GM12878 (cell line): Measurements from ENCODE around the gene RBPJL. TPM values are rescaled to one million over a fixed set of nuclear protein-coding genes. Genes with fewer than 3 reads are reported as not detected.

Source experiments
- ATAC-seq: fragments of 200-7000 bp; cut with Tn5 transposase; 3 replicates; pipeline ENCODE4 v1.9.1; 2020; ENCODE audit warnings: mild to moderate bottlenecking, moderate library complexity
- BruUV-seq: library from RNA; stranded (reverse); fragments of 400-500 nt; replicated peaks from 2 replicates; lab custom pipeline; 2021; lab: Mats Ljungman, UMichigan
- CTCF ChIA-PET: fragments of 300-600 bp; sonication (Branson Sonifier 250); formaldehyde crosslinking; extraction: SDS; loops from one replicate; lab custom pipeline; 2021; ENCODE audit warnings: inconsistent platforms; lab: Yijun Ruan, JAX
- POLR2A ChIA-PET: fragments of 350-600 bp; formaldehyde crosslinking; extraction: SDS; loops from one replicate; lab custom pipeline; 2021; ENCODE audit warnings: inconsistent platforms; lab: Charles Lee
- RAD21 ChIA-PET: fragments of 300-600 bp; sonication (Branson Sonifier 250); formaldehyde crosslinking; loops from one replicate; lab custom pipeline; 2023; ENCODE audit warnings: antibody characterized with exemption; ENCODE audit not compliant: unreplicated experiment; lab: Charles Lee
- SMC1A ChIA-PET: fragments of 300-600 bp; sonication (Branson Sonifier 250); formaldehyde crosslinking; loops from one replicate; lab custom pipeline; 2023; ENCODE audit not compliant: unreplicated experiment, uncharacterized antibody; lab: Charles Lee
- DNase-seq: peaks from one replicate; pipeline ENCODE4 v3.0.0-alpha.2; 2011; ENCODE audit warnings: low read depth, low spot score
- FAIRE-seq: peaks from 3 replicates; lab custom pipeline; 2011; peaks lifted over from hg19 to GRCh38; lab: Jason Lieb, UNC
- H2AFZ ChIP-seq: 2 replicates; pipeline ENCODE4 v1.6.0; 2011; ENCODE audit warnings: low read depth, low read length, control low read depth; ENCODE audit not compliant: control insufficient read depth
- H3K27ac ChIP-seq: 2 replicates; pipeline ENCODE4 v1.5.1; 2011; ENCODE audit warnings: control low read depth; ENCODE audit not compliant: control insufficient read depth, insufficient read depth
- H3K27me3 ChIP-seq, 2 experiments: replicated peaks in 1 of 2; 2 replicates each; pipeline versions ENCODE4 v1.6.0 to v1.6.1; 2011; ENCODE audit warnings: low read length in 1 of 2; ENCODE audit not compliant: control insufficient read depth in 2 of 2, insufficient read depth in 2 of 2
- H3K36me3 ChIP-seq, 2 experiments: 2 replicates each; pipeline ENCODE4 v1.5.1; 2011; ENCODE audit warnings: low read length in 1 of 2; ENCODE audit not compliant: control insufficient read depth in 2 of 2, insufficient read depth in 2 of 2
- H3K4me1 ChIP-seq: 2 replicates; pipeline ENCODE4 v1.6.1; 2011; ENCODE audit warnings: mild to moderate bottlenecking, low read length, moderate library complexity, mixed read lengths; ENCODE audit not compliant: control insufficient read depth, insufficient read depth
- H3K4me2 ChIP-seq: 2 replicates; pipeline ENCODE4 v1.6.0; 2011; ENCODE audit warnings: control low read depth; ENCODE audit not compliant: control insufficient read depth, insufficient read depth
- H3K4me3 ChIP-seq: fragments of 200-600 bp; sonication (generic); 2 replicates; pipeline ENCODE4 v1.5.1; 2016
- H3K79me2 ChIP-seq: 2 replicates; pipeline ENCODE4 v1.6.0; 2011; ENCODE audit warnings: low read length; ENCODE audit not compliant: control insufficient read depth, insufficient read depth
- H3K9ac ChIP-seq: 2 replicates; pipeline ENCODE4 v1.8.0; 2011; ENCODE audit warnings: low read length, control low read depth, mixed read lengths; ENCODE audit not compliant: control insufficient read depth, insufficient read depth
- H3K9me3 ChIP-seq: replicated peaks from 3 replicates; pipeline ENCODE4 v1.5.1; 2011; ENCODE audit warnings: mild to moderate bottlenecking, low read length; ENCODE audit not compliant: control insufficient read depth, insufficient read depth
- H4K20me1 ChIP-seq: 2 replicates; pipeline ENCODE4 v1.6.0; 2011; ENCODE audit not compliant: control insufficient read depth, insufficient read depth
- BHLHE40 ChIP-seq, 2 experiments: fragments of 450-650 bp in 1 of 2; IDR thresholded peaks; 2 replicates each; pipeline ENCODE4 v1.6.1; 2011 to 2017; ENCODE audit warnings: low read depth in 2 of 2, borderline replicate concordance in 1 of 2, improper control_type of control experiment in 1 of 2, low read length in 1 of 2, mild to moderate bottlenecking in 1 of 2
- BRCA1 ChIP-seq: IDR thresholded peaks from 2 replicates; pipeline ENCODE4 v1.6.1; 2011; ENCODE audit warnings: low read depth, low read length, improper control_type of control experiment
- CBX5 ChIP-seq: sonication (generic); IDR thresholded peaks from 2 replicates; pipeline ENCODE4 v1.6.1; 2016; ENCODE audit warnings: low read depth, moderate library complexity, mild to moderate bottlenecking, inconsistent platforms
- GATAD2B ChIP-seq: fragments of 450-650 bp; conservative IDR thresholded peaks from 2 replicates; pipeline ENCODE4 v1.6.1; 2017; ENCODE audit warnings: low read depth, mild to moderate bottlenecking, moderate library complexity
- HCFC1 ChIP-seq: fragments of 150-350 bp; IDR thresholded peaks from 2 replicates; pipeline ENCODE4 v1.6.1; 2014; ENCODE audit warnings: low read length
- HDAC6 ChIP-seq: fragments of 200-600 bp; sonication (generic); IDR thresholded peaks from one replicate; pipeline ENCODE4 v1.8.0; 2017; ENCODE audit warnings: antibody characterized with exemption; ENCODE audit not compliant: unreplicated experiment
- HDGF ChIP-seq: fragments of 450-650 bp; IDR thresholded peaks from 2 replicates; pipeline ENCODE4 v1.6.1; 2016; ENCODE audit warnings: antibody characterized with exemption
- IKZF1 ChIP-seq: fragments of 450-650 bp; conservative IDR thresholded peaks from 2 replicates; pipeline ENCODE4 v1.6.1; 2017; ENCODE audit warnings: antibody characterized with exemption, mild to moderate bottlenecking
- LARP7 ChIP-seq: fragments of 450-650 bp; IDR thresholded peaks from 2 replicates; pipeline ENCODE4 v1.6.1; 2017; ENCODE audit warnings: mild to moderate bottlenecking
- POLR2A ChIP-seq: IDR thresholded peaks from 2 replicates; pipeline ENCODE4 v1.6.1; 2011; ENCODE audit warnings: low read depth, mild to moderate bottlenecking, low read length
- RAD21 ChIP-seq: IDR thresholded peaks from 2 replicates; pipeline ENCODE4 v1.6.1; 2011; ENCODE audit warnings: mild to moderate bottlenecking, low read depth, low read length, moderate library complexity; ENCODE audit not compliant: insufficient read depth
- RB1 ChIP-seq: fragments of 450-650 bp; formaldehyde crosslinking; IDR thresholded peaks from 2 replicates; pipeline ENCODE4 v1.6.1; 2017; ENCODE audit warnings: mild to moderate bottlenecking, borderline replicate concordance
- TARDBP ChIP-seq: IDR thresholded peaks from 2 replicates; pipeline ENCODE4 v1.6.1; 2016; ENCODE audit warnings: borderline replicate concordance
- TCF3 ChIP-seq: IDR thresholded peaks from 2 replicates; pipeline ENCODE4 v1.6.1; 2012; ENCODE audit warnings: low read depth, mild to moderate bottlenecking, low read length, borderline replicate concordance; ENCODE audit not compliant: insufficient read depth
- YY1 ChIP-seq: IDR thresholded peaks from 2 replicates; pipeline ENCODE4 v1.6.1; 2011; ENCODE audit warnings: low read depth, mild to moderate bottlenecking, low read length
- ZNF207 ChIP-seq: fragments of 450-650 bp; IDR thresholded peaks from 2 replicates; pipeline ENCODE4 v1.6.1; 2014; ENCODE audit warnings: antibody characterized with exemption, mild to moderate bottlenecking, borderline replicate concordance
- ZNF217 ChIP-seq: fragments of 450-650 bp; IDR thresholded peaks from 2 replicates; pipeline ENCODE4 v1.6.1; 2017; ENCODE audit warnings: antibody characterized with exemption, mild to moderate bottlenecking
- WGBS: methylation state at CpG from one replicate; pipeline ENCODE4 v1.1.6; 2016; ENCODE audit warnings: low lambda C conversion rate; ENCODE audit not compliant: insufficient replicate concordance, insufficient coverage; ENCODE audit errors: missing lambda C conversion rate; 5-methylcytosine and 5-hydroxymethylcytosine counted together
- in situ Hi-C: fragments of 300-500 bp; cut with MboI; formaldehyde crosslinking; loops from 9 replicates; pipeline ENCODE4 v1.14.3; 2018; ENCODE audit warnings: mixed read lengths
- intact Hi-C: fragments of 100-400 bp; cut with micrococcal nuclease; formaldehyde crosslinking; loops from one replicate; pipeline ENCODE4 v1.14.2; 2022; ENCODE audit not compliant: unreplicated experiment
- polyA plus RNA-seq, 11 experiments: library from polyadenylated mRNA; depleted of rRNA in 4 of 11; unstranded in 6 of 11; stranded (reverse) in 5 of 11; fragments of >200 nt; fragmentation: Nextera tagmentation in 4 of 11; fragmentation: Illumina TruSeq in 1 of 11; extraction: Ambion mirVana in 4 of 11; extraction: Trizol in 1 of 11; gene quantifications; 1 replicate in 1 of 11; 2 replicates in 10 of 11; pipeline versions ENCODE4 v1.2.1 to v1.2.3, GENCODE V29; 2011 to 2016; ENCODE audit warnings: inconsistent platforms in 2 of 11, missing spikeins in 2 of 11, low read depth in 1 of 11
- total RNA-seq, 4 experiments: library from RNA; depleted of rRNA in 3 of 4; stranded (reverse); fragments of >200 nt in 3 of 4; fragmentation: Illumina TruSeq in 1 of 4; extraction: Trizol in 1 of 4; gene quantifications; 2 replicates each; pipeline versions ENCODE4 v1.2.1 to v1.2.3, GENCODE V29; 2013 to 2021
- TF ChIP-seq, protein P1 (sequence below), 3 experiments: IDR thresholded peaks in 2 of 3; conservative IDR thresholded peaks in 1 of 3; 2 replicates each; pipeline ENCODE4 v1.5.1; 2011; ENCODE audit warnings: low read depth in 3 of 3, low read length in 3 of 3, mild to moderate bottlenecking in 3 of 3, control low read depth in 2 of 3, moderate library complexity in 2 of 3, inconsistent platforms in 1 of 3, mixed read lengths in 1 of 3; ENCODE audit not compliant: control insufficient read depth in 2 of 3, insufficient read depth in 1 of 3; ENCODE audit errors: extremely low read depth in 1 of 3

Gene RBPJL
- total and polyA plus RNA-seq, 10 of the 15 experiments (the other 5 are each of a cell fraction or from before 2014, with no cell fraction given), result 0.18 TPM; not detected in 9

DNA sequence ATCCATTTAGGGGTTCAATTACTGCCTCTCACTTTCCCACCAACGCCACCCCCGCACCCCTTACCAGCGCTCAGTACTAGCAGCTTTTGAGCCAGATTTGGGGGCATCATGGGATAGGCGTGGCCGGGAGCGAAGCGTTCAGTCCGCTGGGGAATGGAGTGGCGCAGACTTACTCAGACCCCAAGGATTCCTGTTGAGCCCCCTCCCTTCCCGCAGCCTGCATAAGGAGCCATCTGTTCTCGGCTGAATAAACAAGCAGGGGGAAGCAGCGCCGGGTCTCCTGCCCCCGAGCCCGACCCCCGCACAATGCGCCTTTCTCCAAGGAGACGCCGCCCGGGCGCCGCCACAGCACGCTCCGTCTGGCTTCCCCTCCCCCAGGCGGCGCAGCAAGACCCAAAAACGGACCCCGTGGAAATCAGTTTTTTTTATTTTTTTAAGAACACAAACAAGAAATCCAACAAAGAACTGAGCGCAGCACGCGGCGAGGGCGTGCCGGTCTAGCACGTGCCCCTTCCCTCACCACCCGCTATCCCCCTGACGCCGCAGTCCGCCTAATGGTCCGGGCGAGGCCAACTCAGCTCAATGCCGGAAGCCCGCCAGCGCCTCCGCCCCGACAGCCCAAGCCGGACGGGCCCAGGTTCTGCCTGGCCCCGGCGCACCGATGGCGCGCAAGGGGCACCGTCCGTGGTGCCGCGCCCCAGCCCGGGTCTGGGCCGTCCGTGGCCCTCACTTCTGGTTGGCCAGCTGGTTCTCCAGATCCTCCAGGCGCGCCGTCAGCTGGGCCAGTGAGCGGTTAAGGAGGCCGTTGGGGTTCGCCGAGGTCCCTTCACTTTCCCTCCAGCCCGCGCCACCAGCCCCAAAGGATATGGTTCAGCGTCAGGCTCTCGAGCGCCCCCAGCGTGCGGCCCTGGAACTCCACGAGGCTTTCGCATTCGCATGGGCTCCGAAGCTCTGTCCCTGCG is 13.3 kb upstream of the RBPJL start:
- peak overlapping the region; percentile 75 for H2AFZ ChIP-seq
- 17% methylated on average over 78 of the region's 79 CpGs for WGBS
- no peak overlapping the region for H3K9ac ChIP-seq
- in situ Hi-C loops (no loop called here), intact Hi-C loops (loop anchor here (5.0 kb wide), 4 partner anchors 156 to 256 kb away; no protein-coding TSS in a partner anchor)
- no TSS peak for BruUV-seq
- no peaks in the 10 kb centered on the region for H3K79me2 ChIP-seq
- no peak overlapping the region for H3K27ac ChIP-seq
- peaks cover 6 to 7% of the 10 kb centered on the region in 2 experiments; a peak in 3 of 4 replicates for H3K27me3 ChIP-seq
- H3K9me3 ChIP-seq, result no peaks in the 10 kb centered on the region; the same call in 2 of the 3 replicates
- TF ChIP-seq HDAC6 (peak; percentile 70), HCFC1 (no peak), TARDBP (no peak), POLR2A (no peak), BRCA1 (no peak), ZNF207 (0 out of 2 replicates have a peak, but pooled peaks have one; percentile 31), RAD21 (peak; percentile 25; the same call in 1 of the 2 replicates), BHLHE40 (IDR thresholded peaks at IDR 0.05; ENCODE audit: borderline replicate concordance in 1 of 2, low read depth in 2 of 2, low read length in 1 of 2) (peak in 1 of 2 experiments; percentile 77; a peak in 2 of 4 replicates), YY1 (0 out of 2 replicates have a peak, but pooled peaks have one; percentile 37), RB1 (peak; percentile 62; the same call in 1 of the 2 replicates), ZNF217 (no peak), LARP7 (peak; percentile 83), HDGF (no peak), GATAD2B (0 out of 2 replicates have a peak, but pooled peaks have one; percentile 61), CBX5 (no peak), IKZF1 (peak; percentile 76), TCF3 (no peak)
- TF ChIP-seq, protein P1, sequence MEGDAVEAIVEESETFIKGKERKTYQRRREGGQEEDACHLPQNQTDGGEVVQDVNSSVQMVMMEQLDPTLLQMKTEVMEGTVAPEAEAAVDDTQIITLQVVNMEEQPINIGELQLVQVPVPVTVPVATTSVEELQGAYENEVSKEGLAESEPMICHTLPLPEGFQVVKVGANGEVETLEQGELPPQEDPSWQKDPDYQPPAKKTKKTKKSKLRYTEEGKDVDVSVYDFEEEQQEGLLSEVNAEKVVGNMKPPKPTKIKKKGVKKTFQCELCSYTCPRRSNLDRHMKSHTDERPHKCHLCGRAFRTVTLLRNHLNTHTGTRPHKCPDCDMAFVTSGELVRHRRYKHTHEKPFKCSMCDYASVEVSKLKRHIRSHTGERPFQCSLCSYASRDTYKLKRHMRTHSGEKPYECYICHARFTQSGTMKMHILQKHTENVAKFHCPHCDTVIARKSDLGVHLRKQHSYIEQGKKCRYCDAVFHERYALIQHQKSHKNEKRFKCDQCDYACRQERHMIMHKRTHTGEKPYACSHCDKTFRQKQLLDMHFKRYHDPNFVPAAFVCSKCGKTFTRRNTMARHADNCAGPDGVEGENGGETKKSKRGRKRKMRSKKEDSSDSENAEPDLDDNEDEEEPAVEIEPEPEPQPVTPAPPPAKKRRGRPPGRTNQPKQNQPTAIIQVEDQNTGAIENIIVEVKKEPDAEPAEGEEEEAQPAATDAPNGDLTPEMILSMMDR (IDR thresholded peaks at IDR 0.05 in 2 of 3, conservative IDR thresholded peaks at IDR 0.05 in 1 of 3; ENCODE audit: control insufficient read depth in 2 of 3, extremely low read depth in 1 of 3, insufficient read depth in 1 of 3, low read depth in 3 of 3, low read length in 3 of 3), result peak; percentile 83 to 96 (median 89)
- POLR2A ChIA-PET, result interaction anchor here (0.6 kb wide), 1 partner anchor 19 kb away, joined by 4 read pairs; no protein-coding TSS in a partner anchor
- H3K36me3 ChIP-seq, result no peaks in the 10 kb centered on the region
- DNase-seq, result no peak
- no peaks in the 10 kb centered on the region for H3K4me1 ChIP-seq
- peak overlapping the region; percentile 30; the same call in 1 of the 2 replicates for H3K4me3 ChIP-seq
- SMC1A ChIA-PET, result interaction anchor here (0.6 to 2.9 kb wide), 8 partner anchors 8 to 622 kb away, joined by 3 to 14 read pairs (median 4); no protein-coding TSS in a partner anchor
- peak; percentile 93 for ATAC-seq
- RAD21 ChIA-PET, result interaction anchor here (0.6 to 1.9 kb wide), 8 partner anchors 143 to 478 kb away, joined by 3 to 8 read pairs (median 4); no protein-coding TSS in a partner anchor
- no peaks in the 10 kb centered on the region for H4K20me1 ChIP-seq
- peak overlapping the region; percentile 71 for H3K4me2 ChIP-seq
- CTCF ChIA-PET, result interaction anchor here (0.6 to 6.3 kb wide), 54 partner anchors 8 to 538 kb away, joined by 3 to 53 read pairs (median 4); partner anchors contain the start of genes SYS1, WFDC10A, WFDC12 and WFDC5
- FAIRE-seq, result peak; percentile 75
